ENCODE measurements around the gene P2RX4.

DNA sequence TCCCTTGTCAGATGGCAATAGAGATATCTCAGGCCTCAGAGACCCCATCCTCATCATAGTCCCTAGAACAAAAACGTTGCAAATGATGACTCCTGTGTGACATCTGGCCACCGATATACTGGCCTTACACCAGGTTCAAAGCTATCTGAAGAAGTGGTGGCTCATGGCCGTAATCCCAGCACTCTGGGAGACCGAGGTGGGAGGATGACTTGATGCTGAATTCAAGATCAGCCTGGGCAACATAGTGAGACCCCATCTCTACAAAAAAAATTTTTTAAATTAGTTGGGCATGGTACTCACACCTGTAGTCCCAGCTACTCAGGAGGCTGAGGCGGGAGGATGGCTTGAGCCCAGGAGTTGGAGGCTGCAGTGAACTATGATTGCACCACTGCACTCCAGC is 73.5 kb downstream of the P2RX4 start:
- TF ChIP-seq POLR2AphosphoS5 (IDR thresholded peaks at IDR 0.05; ENCODE audit: low read depth, low read length) (no peak), POLR2A (IDR thresholded peaks at IDR 0.05; ENCODE audit: low read depth, low read length) (no peak), TAF1 (IDR thresholded peaks at IDR 0.05; ENCODE audit: borderline replicate concordance, low read depth, low read length) (no peak)
